HG02852 (cell line): ENCODE measurements around the gene TAS1R3.
"Not testable (repeated sequence)": the region's sequence is repeated elsewhere in the genome, so short reads cannot be mapped to it uniquely, and the experiment has no call there.

Experiments used
- ATAC-seq: cut with Tn5 transposase; IDR thresholded peaks from one replicate; pipeline ENCODE4 v1.9.1; 2021; ENCODE audit warnings: mild to moderate bottlenecking, moderate library complexity; ENCODE audit not compliant: unreplicated experiment

Gene TAS1R3

GRCh38 chr1:1307923-1308755, 22.9 kb upstream of the TAS1R3 start, which contains the start of the genes ACAP3 and PUSL1:
TSS of gene ACAP3 (minus strand) at chr1:1307930. CDS start at chr1:1307815, 115 bp downstream.
TSS of gene PUSL1 (plus strand) at chr1:1308597. CDS start at chr1:1308644, 47 bp downstream.
- ATAC-seq = peak; percentile 60

DNA sequence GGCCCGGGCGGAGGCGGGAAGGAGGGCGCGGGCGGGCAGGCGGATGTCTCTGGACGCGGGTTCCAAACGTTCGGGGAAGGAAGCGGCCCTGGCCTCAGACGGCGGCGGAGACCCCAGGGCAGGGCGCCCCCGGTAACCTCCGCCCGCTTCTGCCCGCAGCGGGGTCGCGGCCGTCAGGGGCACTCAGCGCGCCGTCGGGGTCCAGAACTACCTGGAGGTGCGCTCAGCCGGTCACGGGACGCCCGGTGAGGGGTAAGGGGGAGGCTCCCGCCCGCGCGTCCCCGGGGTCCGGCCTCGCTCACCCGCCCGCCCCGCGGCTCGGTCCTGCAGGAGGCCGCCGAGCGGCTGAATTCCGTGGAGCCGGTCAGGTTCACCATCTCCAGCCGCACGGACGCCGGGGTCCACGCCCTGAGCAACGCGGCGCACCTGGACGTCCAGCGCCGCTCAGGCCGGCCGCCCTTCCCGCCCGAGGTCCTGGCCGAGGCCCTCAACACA, 22.3 kb upstream of the TAS1R3 start:
- peak; percentile 1 for ATAC-seq

- no peak for ATAC-seq
Measured at GRCh38 chr1:1309251-1310108, 21.6 kb upstream of the TAS1R3 start.

DNA sequence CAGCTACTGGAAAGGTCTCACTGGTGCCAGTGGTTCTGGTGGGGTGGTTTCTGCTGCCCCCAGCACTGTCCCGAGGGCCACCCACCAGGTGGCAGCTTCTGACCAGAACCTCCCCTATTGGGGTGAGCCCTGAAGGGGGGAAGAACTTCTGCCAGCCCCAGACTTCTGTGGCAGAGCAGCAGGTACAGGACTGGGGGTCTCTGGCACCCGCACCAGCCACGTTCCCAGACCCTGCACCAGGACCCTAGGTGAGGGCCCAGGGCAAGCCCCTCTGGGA, 21.0 kb upstream of the TAS1R3 start:
- no peak for ATAC-seq

GRCh38 chr1:1310476-1311053, 20.5 kb upstream of the TAS1R3 start:
- ATAC-seq = no peak

DNA sequence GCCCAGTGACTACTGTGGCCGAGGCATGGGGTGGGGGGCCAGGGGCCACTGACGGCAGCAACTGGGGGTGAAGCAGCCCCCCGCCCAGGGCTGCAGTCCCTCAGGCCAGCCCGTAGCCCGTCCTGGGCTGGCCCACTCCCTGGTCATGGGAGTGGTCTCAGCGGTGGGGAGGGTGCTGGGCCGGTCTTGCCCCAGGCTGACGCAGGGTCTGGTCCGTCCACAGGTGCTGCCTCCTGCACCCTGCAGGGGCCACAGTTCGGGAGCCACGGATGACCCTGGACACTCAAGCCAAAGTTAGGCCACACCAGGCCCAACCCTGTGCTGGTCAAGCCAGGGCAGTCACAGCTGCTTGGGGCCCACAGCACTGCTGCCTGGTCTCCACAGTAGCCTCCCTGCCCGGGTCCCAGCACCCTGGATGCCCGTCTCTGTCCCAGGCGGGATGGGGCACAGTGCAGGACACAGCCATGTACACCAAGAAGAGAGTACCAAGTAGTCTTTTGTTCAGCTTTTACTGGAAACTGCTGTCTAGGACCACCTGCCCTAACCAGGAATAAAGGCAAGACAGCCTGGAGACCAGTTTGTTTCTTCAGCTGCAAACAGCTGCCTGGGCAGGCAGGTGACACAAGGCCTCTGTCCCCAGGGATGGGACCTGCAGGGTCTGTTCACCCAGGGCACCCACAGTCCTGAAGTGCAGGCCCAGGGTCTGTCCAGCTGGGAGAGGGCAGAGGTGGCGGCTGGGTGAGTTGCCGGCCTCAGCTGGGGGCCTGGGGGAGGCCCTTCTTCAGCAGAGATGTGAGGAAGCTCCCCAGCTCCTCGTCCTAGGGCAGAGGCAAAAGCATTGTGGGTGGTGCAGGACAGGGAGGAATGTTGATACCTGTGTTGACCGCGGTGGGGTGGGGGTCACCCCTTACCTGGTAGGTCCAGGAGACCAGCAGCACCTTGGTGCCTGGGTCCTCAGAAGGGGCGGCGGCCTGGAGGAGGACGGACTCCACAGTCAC, 19.7 kb upstream of the TAS1R3 start:
- no peak for ATAC-seq

DNA sequence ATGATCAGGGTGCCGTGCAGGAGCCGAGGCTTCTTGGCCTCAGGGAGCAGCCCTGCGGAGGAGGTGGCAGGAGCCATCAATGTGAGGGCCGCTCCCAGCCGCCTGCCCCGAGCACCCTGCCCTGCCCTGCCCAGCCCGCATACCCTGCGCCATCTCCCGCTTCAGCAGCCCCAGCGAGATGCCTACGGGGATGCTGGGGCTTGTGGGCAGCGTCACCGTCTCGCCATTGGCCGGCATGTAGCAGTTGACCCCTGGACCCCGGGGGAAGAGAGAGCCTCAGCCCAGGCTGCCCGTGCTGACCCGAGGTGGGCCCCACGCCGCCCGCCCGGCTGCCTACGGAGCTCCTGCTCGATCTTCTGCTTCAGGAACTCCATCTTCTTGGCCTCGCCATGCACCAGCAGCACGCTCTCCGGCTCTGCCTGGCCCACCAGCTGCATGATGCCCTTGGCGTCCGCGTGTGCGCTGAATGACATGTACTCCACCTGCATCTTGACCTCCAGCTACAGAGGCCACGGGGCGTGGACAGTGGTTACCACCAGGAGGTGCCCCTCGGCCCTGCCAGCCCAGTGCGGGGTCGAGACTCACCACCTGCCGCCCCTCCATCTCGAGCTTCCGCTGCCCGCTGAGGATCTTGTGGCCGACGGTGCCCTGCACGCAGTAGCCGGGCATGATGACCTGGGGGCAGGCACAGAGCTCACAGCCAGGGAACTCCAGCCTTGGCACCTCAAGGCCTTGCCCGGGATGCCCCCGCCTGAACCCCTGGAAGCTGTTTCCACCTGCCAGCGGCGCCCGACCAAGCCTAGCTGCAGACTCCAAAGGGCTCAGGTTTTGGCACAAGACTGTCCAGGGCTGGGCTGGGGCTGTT, 18.4 kb upstream of the TAS1R3 start:
- ATAC-seq = no peak

- no peak for ATAC-seq
Measured at GRCh38 chr1:1313500-1314236, 17.4 kb upstream of the TAS1R3 start.

DNA sequence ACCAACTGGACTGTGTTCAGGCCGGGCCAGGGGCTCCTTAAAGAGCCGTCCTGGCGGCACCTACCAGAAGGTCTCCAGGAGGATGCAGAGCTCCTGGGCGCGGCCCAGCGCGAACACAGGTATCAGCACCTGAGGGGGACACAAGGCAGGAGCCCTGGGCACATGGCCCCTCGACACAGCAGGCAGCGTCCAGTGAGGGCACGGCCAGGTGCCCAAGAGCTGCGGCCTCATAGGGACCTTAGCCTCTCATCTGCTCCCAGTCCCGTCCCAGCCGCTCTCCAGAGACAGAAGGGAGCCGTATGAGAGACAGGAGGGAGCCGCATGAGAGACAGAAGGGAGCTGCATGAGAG, 16.9 kb upstream of the TAS1R3 start:
- ATAC-seq = no peak

DNA sequence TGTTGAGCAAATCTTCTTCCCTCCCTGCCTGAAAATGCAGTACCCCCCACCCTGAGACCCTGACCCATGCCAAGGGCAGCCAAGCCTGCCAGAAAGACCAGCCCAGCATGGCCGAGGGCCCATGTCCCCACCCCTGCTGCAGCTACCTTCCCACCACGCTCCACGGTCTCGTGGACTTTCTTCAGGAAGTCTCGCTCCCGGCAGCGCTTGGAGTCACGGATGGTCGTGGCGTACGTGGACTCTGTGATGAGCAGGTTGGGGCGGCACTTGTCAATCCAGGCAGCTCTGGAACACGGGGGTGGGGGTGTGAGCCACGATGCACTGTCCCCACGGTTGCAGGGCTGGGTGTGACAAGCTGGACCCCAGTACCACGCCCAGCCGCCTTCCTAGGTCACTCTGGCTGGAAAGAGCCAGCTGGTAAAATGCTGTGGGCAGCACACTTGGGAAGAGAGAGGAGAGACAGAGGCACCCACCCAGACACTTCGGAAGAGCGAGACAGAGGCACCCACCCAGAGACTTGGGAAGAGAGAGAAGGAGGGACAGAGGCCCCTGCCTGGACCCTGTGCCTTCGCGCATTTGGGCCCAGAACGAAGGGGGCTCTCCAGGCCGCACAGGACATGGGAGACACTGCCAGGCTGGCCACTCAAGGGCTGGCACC, 16.3 kb upstream of the TAS1R3 start:
- no peak for ATAC-seq

- no peak for ATAC-seq
Measured at GRCh38 chr1:1315435-1315954, 15.6 kb upstream of the TAS1R3 start.

GRCh38 chr1:1316199-1316598, 14.9 kb upstream of the TAS1R3 start:
- not testable (repeated sequence) for ATAC-seq

DNA sequence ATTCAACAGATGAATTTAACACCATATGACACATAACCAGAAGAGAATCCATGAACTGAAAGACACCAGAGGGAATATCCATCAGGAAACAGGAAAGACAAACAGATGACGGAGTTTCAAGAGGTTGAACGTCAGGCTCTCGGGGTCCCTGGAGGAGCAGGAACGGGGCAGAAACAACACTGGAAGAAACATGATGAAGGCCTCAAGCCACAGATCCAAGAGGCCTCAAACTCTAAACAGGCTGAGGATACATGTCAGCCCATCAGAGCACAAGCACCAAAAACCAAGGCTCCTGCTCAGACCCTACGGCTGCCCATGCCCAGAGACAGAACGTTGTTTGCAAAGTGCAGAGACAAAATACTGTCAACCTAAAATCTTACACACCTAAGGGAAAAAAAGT, 13.7 kb upstream of the TAS1R3 start:
- no peak for ATAC-seq

DNA sequence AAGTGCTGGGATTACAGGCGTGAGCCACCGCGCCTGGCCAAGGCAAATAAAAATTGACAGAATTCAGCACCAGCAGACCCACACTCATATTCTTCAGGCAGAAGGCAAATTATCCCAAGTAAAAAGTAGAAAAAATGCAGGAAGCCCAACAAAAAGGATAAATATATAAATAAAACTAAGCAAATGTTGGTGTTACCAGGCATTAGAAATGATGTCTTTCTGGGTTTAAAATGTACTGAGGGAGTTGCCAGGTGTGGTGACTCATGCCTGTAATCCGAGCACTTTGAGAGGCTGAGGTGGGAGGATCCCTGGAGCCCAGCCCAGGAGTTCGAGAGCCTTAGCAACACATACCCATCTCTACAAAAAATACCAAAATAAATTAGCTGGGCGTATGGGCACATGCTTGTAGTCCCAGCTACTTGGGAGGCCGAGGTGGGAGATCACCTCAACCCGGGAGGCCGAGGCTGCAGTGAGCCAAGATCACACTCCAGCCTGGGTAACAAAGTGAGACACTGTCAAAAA, 12.9 kb upstream of the TAS1R3 start:
- no peak for ATAC-seq

DNA sequence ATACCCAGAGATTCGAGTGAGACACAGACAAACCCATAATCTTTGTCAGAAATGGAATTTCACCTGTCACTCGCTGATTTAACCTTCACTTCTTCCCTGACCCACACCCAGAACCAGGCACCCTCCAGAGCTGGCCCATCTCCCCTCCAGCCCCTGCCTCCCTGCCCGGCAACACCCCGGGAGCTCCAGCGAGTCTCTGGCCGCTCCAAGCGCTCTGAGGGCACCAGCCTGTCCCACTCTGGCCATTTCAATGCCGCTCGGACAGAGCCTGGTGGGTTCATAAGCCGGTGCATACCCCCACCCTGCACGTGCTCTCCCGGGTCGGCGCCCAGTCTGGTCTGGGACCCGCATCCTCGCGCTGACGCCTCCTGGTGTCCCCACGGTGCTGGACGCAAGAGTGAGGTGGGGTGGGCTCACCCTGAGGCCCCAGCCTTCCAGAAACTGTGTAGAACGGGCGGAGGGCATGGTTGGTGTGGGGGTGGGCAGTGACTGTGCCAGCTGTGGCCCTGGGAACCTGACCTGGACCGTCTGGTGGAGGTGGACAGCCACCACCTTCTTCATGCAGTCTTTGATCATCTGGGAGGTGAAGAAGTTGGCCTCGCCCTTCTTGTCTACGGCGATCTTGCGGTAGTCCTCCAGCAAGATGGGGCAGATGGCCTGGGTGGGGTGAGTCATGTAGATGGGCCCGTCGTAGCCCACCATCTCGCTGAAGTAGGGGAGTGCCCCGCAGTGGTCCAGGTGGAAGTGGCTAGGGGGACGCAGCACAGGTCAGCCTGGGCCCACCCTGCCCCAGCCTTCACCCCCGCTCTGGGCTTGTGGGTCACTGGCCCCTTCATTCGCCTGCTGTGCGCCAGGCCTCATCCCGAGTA, 12.1 kb upstream of the TAS1R3 start:
- ATAC-seq = no peak

- no peak for ATAC-seq
Measured at GRCh38 chr1:1319646-1319941, 11.5 kb upstream of the TAS1R3 start.
